HEK293T (cell line): ENCODE results near the gene CBX4.

ENCODE experiments used
- ARNT ChIP-seq: fragments of 450-650 bp; IDR thresholded peaks from 2 replicates; pipeline ENCODE4 v1.6.1; 2017; ENCODE audit warnings: mild to moderate bottlenecking
- BHLHE40 ChIP-seq: fragments of 450-650 bp; IDR thresholded peaks from 2 replicates; pipeline ENCODE4 v1.6.1; 2016; ENCODE audit warnings: mild to moderate bottlenecking, moderate library complexity, borderline replicate concordance
- FOXK2 ChIP-seq: fragments of 450-650 bp; IDR thresholded peaks from 2 replicates; pipeline ENCODE4 v1.6.1; 2016; ENCODE audit warnings: mild to moderate bottlenecking
- FOXM1 ChIP-seq: fragments of 450-650 bp; IDR thresholded peaks from 2 replicates; pipeline ENCODE4 v1.6.1; 2017; ENCODE audit warnings: mild to moderate bottlenecking, borderline replicate concordance
- HDGF ChIP-seq: fragments of 450-650 bp; IDR thresholded peaks from 2 replicates; pipeline ENCODE4 v1.6.1; 2017; ENCODE audit warnings: antibody characterized with exemption, borderline replicate concordance
- LEF1 ChIP-seq: fragments of 450-650 bp; IDR thresholded peaks from 2 replicates; pipeline ENCODE4 v1.6.1; 2017; ENCODE audit warnings: mild to moderate bottlenecking, borderline replicate concordance
- PKNOX1 ChIP-seq: fragments of 450-650 bp; IDR thresholded peaks from 2 replicates; pipeline ENCODE4 v1.6.1; 2016
- SP1 ChIP-seq: fragments of 450-650 bp; IDR thresholded peaks from 2 replicates; pipeline ENCODE4 v1.6.1; 2017
- SUZ12 ChIP-seq: fragments of 450-650 bp; IDR thresholded peaks from 2 replicates; pipeline ENCODE4 v1.6.1; 2016; ENCODE audit warnings: mild to moderate bottlenecking
- TARDBP ChIP-seq: fragments of 450-650 bp; IDR thresholded peaks from 2 replicates; pipeline ENCODE4 v1.6.1; 2016

- TF ChIP-seq TARDBP (no peak), HDGF (no peak), BHLHE40 (no peak), ARNT (no peak), FOXM1 (no peak), SP1 (no peak), LEF1 (no peak), SUZ12 (no peak), PKNOX1 (no peak), FOXK2 (no peak)
Observed at GRCh38 chr17:79808763-79809529, 30.3 kb downstream of the CBX4 start.
